GM18868 (cell line): ENCODE results near the gene KHNYN.
"Not testable (repeated sequence)": the region's sequence is repeated elsewhere in the genome, so short reads cannot be mapped to it uniquely, and the experiment has no call there.

Experiments
- ATAC-seq: cut with Tn5 transposase; IDR thresholded peaks from one replicate; pipeline ENCODE4 v1.9.1; 2021; ENCODE audit warnings: mild to moderate bottlenecking, moderate library complexity; ENCODE audit not compliant: unreplicated experiment

KHNYN gene

GRCh38 chr14:24429395-24430142 is at the start of gene KHNYN, which contains the start of gene CBLN3:
Gene KHNYN, plus strand, starts transcription at chr14:24429954. Its CDS starts 777 bp downstream, at chr14:24430731.
Gene CBLN3, minus strand, starts transcription at chr14:24429668. Its CDS starts 614 bp downstream, at chr14:24429054.
- ATAC-seq, result peak; percentile 83

DNA sequence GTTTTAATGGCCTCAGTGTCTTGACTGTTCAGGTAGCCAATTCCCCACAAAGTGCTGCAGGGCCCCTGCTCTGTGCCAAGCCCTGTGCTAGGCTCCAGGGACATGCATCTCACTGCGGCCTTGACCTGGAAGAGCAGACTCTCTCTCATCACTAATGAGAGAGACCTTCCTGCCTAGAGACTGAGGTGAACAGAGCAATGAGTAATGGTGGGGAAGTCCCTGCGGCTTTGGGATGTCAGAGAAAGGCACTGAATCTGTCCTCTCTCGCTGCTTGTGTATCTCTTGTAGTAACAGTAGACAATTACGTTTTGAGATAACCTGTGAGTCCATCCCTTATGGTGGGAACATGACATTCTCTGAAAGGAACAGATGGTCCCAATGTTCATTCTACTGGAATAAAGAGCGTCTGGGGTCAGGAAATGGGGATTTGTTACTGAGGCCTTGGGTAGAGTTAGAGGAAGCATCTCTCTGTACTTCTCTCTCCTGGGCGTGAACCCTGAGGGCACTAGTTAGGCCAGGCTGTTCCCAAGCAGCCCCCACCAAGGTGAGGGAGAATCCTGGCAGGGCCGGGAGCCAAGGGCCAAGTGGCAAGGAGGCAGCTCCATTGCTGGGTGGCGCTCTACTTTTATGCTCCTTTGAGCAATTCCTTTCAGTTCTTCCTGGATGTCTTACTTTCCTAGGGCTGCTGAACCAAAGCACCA is 48.2 kb upstream of the KHNYN start:
- ATAC-seq, result peak; percentile 83

- no peak for ATAC-seq
Observed at GRCh38 chr14:24382064-24382371, 47.7 kb upstream of the KHNYN start.

DNA sequence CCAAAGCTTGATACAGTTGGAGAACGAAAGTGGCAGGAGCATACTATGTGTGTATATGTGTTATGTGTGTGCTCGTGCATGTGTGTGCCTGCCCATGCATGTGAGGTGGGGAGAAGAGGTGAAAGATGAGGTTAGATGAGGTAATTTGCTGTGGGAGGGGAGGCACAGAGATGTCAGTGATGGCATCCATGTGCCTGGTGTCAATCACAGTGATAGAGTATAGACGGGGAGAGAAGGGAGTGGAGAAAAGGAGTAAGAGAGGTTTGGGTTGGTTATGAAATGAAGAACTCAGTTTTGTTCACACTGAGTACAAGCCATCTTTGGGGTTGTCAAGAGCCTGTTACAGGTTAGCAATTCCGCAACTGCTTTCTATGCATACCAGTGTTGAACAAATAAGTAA is 45.6 kb upstream of the KHNYN start:
- ATAC-seq, result no peak

DNA sequence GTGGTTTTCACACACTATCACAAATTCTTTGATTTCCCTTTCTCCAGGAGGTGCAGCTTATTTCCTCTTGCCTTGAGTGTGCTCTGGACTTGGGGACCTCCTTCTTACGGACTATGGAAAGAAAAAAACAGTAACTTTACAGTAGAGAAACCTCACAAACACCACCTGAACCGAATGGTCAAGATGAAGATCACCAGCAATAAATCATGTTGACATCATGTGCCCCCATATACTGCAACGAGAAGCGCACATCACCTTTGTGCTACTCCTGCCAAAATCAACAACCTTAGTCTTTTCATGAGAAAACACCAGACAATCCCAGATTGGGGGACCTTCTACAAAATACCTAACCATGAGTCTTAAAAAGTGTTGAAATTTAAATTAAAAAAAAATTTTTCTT is 44.2 kb upstream of the KHNYN start:
- no peak for ATAC-seq

- no peak for ATAC-seq
Observed at GRCh38 chr14:24387009-24387345, 42.8 kb upstream of the KHNYN start.

DNA sequence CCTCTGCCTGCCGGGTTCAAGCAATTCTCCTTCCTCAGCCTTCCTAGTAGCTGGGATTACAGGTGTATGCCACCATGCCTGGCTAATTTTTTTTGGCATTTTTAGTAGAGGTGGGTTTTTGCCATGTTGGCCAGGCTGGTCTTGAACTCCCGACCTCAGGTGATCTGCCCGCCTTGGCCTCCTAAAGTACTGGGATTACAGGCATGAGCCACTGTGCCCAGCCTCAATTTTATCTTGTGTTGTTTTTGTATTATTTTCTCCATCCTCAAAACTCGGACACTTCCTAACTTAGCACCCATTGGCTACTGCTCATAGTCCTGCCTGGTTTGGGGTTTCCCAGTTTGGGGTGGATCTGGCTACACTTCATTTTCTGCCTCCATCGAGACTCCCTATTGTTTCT is 42.2 kb upstream of the KHNYN start:
- ATAC-seq, result not testable (repeated sequence)

GRCh38 chr14:24388474-24389179 is 41.1 kb upstream of the KHNYN start:
- no peak for ATAC-seq

GRCh38 chr14:24389226-24389848 is 40.4 kb upstream of the KHNYN start:
- ATAC-seq, result no peak

GRCh38 chr14:24390701-24391468 is 38.9 kb upstream of the KHNYN start:
- no peak for ATAC-seq

DNA sequence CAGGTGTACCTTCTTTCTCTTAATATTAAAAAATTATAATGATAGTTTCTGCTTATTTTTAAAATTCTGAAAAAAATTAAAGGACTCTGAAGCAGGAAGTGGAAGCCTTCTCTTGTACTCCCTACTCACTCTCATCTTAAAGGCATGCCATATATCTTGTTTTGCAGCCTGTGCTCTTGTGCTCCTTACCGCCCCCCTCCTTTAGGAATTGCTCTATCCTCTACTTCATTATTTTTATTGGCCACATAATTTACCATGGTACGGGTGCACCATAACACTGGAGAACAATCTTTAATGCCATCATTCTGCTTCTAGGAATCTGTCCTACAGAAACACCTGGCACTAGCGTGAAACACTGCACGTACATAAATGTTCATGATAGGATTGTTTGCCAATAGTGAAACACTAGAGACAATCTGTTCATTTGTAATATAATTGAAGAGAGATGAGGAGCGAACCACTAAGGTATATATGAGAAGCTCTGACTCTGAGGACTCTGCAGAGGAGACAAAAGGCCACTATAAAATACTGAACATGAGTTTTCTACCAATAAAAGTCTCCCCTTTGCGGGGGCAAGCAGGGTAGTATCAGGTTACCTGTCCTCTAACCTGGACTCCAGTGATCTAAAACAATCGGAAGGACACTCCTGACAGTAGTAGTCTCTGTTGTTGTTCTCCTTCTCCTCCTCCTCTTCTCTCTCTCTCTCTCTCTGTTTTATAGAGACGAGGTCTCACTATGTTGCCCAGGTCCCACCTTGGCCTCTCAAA is 37.2 kb upstream of the KHNYN start:
- ATAC-seq, result no peak

DNA sequence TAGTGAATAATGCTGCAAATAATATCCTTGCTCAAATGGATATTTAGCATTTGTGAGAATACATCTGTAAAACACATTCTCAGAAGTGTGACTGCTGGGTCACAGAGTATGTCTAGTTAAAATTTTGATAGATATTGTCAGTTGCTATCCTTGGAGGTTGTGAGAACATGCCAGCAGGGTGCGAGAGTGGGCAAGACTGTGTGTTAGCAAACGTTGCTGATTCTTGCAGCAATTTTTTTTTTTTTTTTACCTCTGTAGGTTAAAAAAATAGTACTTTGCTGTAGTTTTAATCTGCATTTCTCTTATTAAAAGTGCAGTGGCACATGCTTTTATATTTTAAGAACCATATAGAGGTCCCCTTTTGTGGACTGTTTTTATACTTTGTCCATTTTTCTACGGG is 35.5 kb upstream of the KHNYN start:
- no peak for ATAC-seq

- no peak for ATAC-seq
Observed at GRCh38 chr14:24395609-24396582, 33.9 kb upstream of the KHNYN start.

DNA sequence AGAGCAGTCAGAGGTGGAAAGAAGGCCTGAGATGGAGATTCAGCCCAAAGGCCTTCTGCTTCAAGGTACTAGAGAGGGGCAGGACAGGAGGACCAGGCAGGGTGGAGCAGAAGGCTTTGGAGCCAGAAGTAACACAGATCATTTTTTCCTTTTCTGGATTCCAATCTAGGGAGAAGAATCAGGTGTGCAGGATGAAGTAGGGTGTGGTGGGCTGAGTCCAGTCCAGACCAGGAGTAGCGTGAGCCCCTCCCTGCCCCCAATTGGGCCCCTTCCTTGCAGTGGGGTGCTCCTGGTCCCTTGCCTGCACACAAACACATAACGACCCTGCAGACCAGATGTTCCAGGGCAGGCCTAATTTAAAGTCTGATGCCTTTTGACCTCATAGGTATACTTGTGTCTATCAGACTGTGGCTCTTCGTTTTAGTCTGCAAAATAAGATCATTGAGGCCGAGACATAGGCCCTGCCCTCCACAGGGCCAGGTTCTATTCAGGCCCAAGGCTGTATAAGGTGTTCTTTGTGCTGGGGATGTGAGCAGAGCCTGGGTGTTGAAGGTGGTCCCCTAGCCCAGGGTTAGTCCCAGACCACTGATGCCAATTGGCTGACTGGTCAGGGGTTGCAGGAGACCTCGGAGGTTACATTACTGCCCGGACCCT is 32.0 kb upstream of the KHNYN start:
- no peak for ATAC-seq

- ATAC-seq, result no peak
Observed at GRCh38 chr14:24398293-24398652, 31.5 kb upstream of the KHNYN start.

DNA sequence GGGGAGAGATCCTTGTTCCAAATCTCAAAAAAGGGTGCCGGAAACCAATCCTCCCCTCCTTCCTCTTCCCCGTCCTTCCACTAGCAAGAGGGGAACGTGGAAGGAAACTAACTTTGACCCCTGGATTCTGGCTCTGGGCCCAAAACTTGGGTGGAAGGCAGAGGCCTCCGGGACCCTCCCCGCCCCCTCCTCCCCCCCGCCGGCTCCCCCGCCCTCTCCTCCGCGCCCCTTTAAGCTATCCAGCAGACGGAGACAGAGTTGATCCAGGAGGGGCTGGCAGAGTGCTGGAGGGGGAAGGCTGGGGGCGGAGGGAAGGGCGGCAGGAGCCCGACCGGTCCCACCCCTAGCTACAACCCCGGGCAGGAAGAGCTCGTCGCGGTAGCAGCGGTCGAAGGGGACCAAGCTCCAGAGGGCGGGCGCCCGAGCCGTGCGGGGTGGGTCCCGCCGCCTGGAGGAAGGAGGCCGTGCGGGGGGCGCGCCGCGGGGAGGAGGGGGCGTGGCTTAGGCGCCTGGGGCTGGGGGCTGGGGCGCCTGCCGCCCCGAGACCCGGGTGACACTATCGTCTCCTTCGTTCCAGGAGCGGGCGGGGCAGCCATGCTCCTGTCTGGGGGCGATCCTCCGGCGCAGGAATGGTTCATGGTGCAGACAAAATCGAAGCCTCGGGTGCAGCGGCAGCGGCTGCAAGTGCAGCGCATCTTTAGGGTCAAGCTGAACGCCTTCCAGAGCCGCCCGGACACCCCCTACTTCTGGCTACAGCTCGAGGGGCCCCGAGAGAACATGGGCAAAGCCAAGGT is 30.9 kb upstream of the KHNYN start, which contains the start of gene NYNRIN:
NYNRIN (plus strand) TSS at position 351 of the 794 bp plus-strand sequence; CDS start at position 595, 244 bp downstream.
- no peak for ATAC-seq

- no peak for ATAC-seq
Observed at GRCh38 chr14:24399447-24399822, 30.3 kb upstream of the KHNYN start.
